A673 (cell line): ENCODE data around the gene NIFK. TPM values are rescaled to one million over a fixed set of nuclear protein-coding genes. Genes with fewer than 3 reads are reported as not detected.

Source experiments
- BruUV-seq: library from RNA; stranded (reverse); fragments of 400-500 nt; replicated peaks from 2 replicates; lab custom pipeline; 2021; lab: Mats Ljungman, UMichigan
- CTCF ChIA-PET: fragments of 300-600 bp; sonication (Branson Sonifier 250); formaldehyde crosslinking; loops from one replicate; lab custom pipeline; 2022; ENCODE audit warnings: antibody characterized with exemption; lab: Charles Lee
- POLR2A ChIA-PET: fragments of 300-600 bp; sonication (Branson Sonifier 250); formaldehyde crosslinking; loops from one replicate; lab custom pipeline; 2022; ENCODE audit warnings: antibody characterized with exemption; ENCODE audit not compliant: low non-redundant PET; lab: Charles Lee
- DNase-seq: peaks from one replicate; pipeline ENCODE4 v3.0.0-alpha.2; 2015; ENCODE audit warnings: low spot score
- H3K27ac ChIP-seq: fragments of 200-600 bp; sonication (generic); 2 replicates; pipeline ENCODE4 v1.5.1; 2016; ENCODE audit warnings: mixed run types, low read depth, mild to moderate bottlenecking, mixed read lengths, antibody characterized with exemption, low read length; ENCODE audit not compliant: poor library complexity, severe bottlenecking
- H3K27me3 ChIP-seq: fragments of 200-600 bp; sonication (generic); replicated peaks from 2 replicates; pipeline ENCODE4 v1.6.1; 2017; ENCODE audit warnings: mixed run types, low read depth, mild to moderate bottlenecking, mixed read lengths, antibody characterized with exemption, low read length; ENCODE audit not compliant: insufficient read depth, poor library complexity
- H3K36me3 ChIP-seq: fragments of 200-600 bp; sonication (generic); 2 replicates; pipeline ENCODE4 v1.6.1; 2016; ENCODE audit warnings: mixed run types, mild to moderate bottlenecking, mixed read lengths, antibody characterized with exemption, low read length; ENCODE audit not compliant: insufficient read depth, poor library complexity, severe bottlenecking
- H3K4me1 ChIP-seq: fragments of 200-600 bp; sonication (generic); 2 replicates; pipeline ENCODE4 v1.6.1; 2017; ENCODE audit warnings: mixed run types, mild to moderate bottlenecking, mixed read lengths, antibody characterized with exemption, low read length; ENCODE audit not compliant: insufficient read depth, poor library complexity, severe bottlenecking
- H3K4me3 ChIP-seq: fragments of 200-600 bp; sonication (generic); 2 replicates; pipeline ENCODE4 v1.5.1; 2016; ENCODE audit warnings: low read depth, mixed run types, mild to moderate bottlenecking, mixed read lengths, low read length; ENCODE audit not compliant: poor library complexity, severe bottlenecking
- H3K9me3 ChIP-seq: fragments of 200-600 bp; sonication (generic); 2 replicates; pipeline ENCODE4 v1.6.1; 2016; ENCODE audit warnings: mixed run types, low read depth, mild to moderate bottlenecking, mixed read lengths, antibody characterized with exemption, low read length; ENCODE audit not compliant: poor library complexity, severe bottlenecking
- EZH2 ChIP-seq: fragments of 200-600 bp; sonication (generic); IDR thresholded peaks from 2 replicates; pipeline ENCODE4 v1.6.1; 2017; ENCODE audit warnings: borderline replicate concordance, low read depth, mild to moderate bottlenecking, mixed read lengths, antibody characterized with exemption, low read length; ENCODE audit not compliant: poor library complexity, severe bottlenecking
- intact Hi-C: fragments of 100-400 bp; cut with micrococcal nuclease; formaldehyde crosslinking; loops from one replicate; pipeline ENCODE4 v1.10.0; 2022; ENCODE audit not compliant: unreplicated experiment
- total RNA-seq: library from RNA; stranded (reverse); gene quantifications from 2 replicates; pipeline ENCODE4 v1.2.3, GENCODE V29; 2021
- TF ChIP-seq, protein P1 (sequence below): fragments of 300-800, 200-600 bp; sonication (generic); conservative IDR thresholded peaks from 2 replicates; pipeline ENCODE4 v1.5.1; 2017; ENCODE audit warnings: low read depth, mild to moderate bottlenecking, antibody characterized with exemption, low read length, moderate library complexity, mixed read lengths

The NIFK gene
- total RNA-seq, 1 experiment from 2014 or later = 97.4 TPM

DNA sequence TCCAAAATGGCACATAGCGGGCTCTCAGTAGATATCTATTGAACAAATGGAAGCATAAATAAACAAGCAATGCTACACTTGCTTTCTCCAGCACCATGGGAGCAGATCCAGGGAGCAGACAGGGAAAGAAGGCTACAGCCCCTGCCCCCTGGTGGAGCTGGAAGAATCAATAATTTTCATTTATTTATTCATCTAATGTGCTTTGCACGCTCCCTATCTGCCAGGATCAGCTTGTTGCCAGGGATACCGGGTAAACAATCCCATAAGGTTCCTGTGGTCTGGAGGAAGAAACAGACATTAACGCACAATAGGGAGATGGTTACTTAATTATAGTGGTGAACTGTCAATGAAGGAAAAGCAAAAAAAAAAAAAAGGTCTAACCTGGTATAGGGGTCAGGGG is 47.3 kb downstream of the NIFK start:
- Histone ChIP-seq H3K4me1 (peaks cover 7% of the 10 kb centered on the region), H3K4me3 (no peak overlapping the region), H3K36me3 (no peaks in the 10 kb centered on the region), H3K27me3 (no peaks in the 10 kb centered on the region), H3K27ac (no peak overlapping the region), H3K9me3 (no peaks in the 10 kb centered on the region)
- no peak for TF ChIP-seq EZH2
- TF ChIP-seq, protein P1, sequence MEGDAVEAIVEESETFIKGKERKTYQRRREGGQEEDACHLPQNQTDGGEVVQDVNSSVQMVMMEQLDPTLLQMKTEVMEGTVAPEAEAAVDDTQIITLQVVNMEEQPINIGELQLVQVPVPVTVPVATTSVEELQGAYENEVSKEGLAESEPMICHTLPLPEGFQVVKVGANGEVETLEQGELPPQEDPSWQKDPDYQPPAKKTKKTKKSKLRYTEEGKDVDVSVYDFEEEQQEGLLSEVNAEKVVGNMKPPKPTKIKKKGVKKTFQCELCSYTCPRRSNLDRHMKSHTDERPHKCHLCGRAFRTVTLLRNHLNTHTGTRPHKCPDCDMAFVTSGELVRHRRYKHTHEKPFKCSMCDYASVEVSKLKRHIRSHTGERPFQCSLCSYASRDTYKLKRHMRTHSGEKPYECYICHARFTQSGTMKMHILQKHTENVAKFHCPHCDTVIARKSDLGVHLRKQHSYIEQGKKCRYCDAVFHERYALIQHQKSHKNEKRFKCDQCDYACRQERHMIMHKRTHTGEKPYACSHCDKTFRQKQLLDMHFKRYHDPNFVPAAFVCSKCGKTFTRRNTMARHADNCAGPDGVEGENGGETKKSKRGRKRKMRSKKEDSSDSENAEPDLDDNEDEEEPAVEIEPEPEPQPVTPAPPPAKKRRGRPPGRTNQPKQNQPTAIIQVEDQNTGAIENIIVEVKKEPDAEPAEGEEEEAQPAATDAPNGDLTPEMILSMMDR = peak; percentile 54
- ChIA-PET POLR2A (no interaction called here), CTCF (no interaction called here)
- intact Hi-C loops = no loop called here
- no TSS peak for BruUV-seq
- peak; percentile 77 for DNase-seq

DNA sequence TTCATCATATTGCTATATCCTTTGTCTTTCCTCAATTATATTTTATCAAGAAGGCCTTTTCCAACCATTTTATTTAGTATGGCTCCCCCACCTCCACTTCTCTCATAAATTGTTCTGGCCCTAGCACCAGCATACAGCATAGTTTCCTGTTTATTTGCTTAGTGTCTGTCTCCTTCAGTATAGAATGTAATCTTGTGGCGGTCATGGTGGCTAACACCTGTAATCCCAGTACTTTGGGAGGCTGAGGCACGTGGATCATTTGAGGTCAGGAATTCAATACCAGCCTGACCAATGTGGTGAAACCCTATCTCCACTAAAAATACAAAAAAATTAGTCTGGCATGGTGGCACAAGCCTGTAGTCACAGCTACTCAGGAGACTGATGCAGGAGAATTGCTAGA is 47.9 kb downstream of the NIFK start:
- TF ChIP-seq, protein P1 = no peak
- no peak for TF ChIP-seq EZH2
- H3K27ac ChIP-seq = no peak overlapping the region
- no peak for DNase-seq
- peaks cover under 1% of the 10 kb centered on the region for H3K9me3 ChIP-seq
- intact Hi-C loops = no loop called here
- POLR2A ChIA-PET = no interaction called here
- peaks cover 7% of the 10 kb centered on the region for H3K4me1 ChIP-seq
- CTCF ChIA-PET = no interaction called here
- H3K4me3 ChIP-seq = no peak overlapping the region
- H3K27me3 ChIP-seq = no peaks in the 10 kb centered on the region
- no TSS peak for BruUV-seq
- no peaks in the 10 kb centered on the region for H3K36me3 ChIP-seq

DNA sequence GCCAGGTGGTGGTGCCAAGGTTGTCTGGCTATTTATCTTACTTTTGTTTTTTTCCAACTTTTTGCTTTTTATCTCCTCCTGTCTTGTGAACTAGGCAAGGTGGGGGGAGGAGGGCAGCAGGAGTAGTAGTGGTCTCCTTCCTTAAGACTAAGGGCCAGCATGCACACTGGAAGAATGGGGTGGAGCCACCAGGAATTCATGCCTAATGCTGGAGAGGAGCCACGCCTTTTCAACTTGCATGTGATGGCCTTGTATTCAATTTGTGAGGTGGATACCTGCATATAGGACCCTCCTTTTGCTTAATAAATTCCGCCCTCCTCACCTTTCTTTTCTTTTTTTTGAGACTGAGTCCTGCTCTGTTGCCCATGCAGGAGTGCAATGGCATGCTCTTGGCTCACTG is 49.8 kb downstream of the NIFK start:
- peaks cover 20% of the 10 kb centered on the region for H3K9me3 ChIP-seq
- CTCF ChIA-PET = no interaction called here
- peaks cover 7% of the 10 kb centered on the region for H3K4me1 ChIP-seq
- POLR2A ChIA-PET = no interaction called here
- no peak for DNase-seq
- H3K27ac ChIP-seq = no peak overlapping the region
- intact Hi-C loops = no loop called here
- TF ChIP-seq, protein P1 = no peak
- no peak for TF ChIP-seq EZH2
- no peak overlapping the region for H3K4me3 ChIP-seq
- BruUV-seq = no TSS peak
- H3K27me3 ChIP-seq = no peaks in the 10 kb centered on the region
- no peaks in the 10 kb centered on the region for H3K36me3 ChIP-seq
